NCI-H146 treated with DMSO at 0.1 percent for 48 hours (cell line): ENCODE results near the gene SLC25A44.
"Not testable (repeated sequence)": the region's sequence is repeated elsewhere in the genome, so short reads cannot be mapped to it uniquely, and the experiment has no call there.

Source experiments
- DNase-seq: peaks from one replicate; lab custom pipeline; 2025; ENCODE audit not compliant: unreplicated experiment; lab: John Stamatoyannopoulos, UW

Gene SLC25A44

DNA sequence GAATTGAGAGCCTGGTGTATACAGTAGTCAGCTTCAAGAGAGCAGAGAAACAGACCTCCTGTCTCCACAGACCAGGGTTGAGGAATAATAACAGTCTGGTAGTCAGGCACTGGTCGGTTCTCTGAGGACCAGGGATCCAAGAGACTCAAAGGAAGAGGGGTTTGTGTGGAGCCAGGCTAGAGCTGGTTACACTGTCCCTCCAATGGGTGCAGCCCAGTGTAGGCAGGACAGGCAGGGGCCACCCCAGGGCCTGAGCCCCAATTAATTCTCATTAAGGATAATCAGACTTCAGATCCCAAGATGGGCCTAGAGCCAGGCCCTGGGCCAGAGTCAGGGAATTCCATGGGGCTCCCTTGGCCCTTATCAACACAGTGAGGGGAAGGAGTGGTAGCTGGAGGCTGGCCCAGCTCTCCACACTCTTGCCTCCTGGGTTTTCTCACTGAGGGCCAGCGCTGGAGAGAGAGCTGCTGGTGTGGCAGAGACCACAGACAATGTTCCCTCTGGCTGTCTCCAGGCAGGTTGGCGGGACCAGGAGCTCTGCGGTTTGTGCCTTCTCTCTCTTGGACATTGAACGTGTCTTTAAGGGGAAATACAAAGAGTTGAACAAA is 31.4 kb upstream of the SLC25A44 start:
- no peak for DNase-seq

DNA sequence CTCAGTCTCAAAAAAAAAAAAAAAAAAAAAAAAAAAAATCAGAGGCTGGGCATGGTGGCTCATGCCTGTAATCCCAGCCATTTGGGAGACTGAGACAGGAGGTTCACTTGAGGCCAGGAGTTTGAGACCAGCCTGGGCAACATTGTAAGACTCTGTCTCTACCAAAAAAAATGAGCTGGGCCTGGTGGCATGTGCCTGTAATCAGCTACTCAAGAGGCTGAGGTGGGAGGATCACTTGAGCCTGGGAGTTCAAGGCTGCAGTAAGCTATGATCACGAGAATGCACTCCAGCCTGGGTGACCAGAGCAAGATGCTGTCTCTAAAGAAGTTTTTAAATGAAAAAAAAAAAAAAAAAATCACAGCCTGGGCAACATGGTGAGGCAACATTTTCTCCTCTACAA is 30.2 kb upstream of the SLC25A44 start:
- DNase-seq, result no peak

DNA sequence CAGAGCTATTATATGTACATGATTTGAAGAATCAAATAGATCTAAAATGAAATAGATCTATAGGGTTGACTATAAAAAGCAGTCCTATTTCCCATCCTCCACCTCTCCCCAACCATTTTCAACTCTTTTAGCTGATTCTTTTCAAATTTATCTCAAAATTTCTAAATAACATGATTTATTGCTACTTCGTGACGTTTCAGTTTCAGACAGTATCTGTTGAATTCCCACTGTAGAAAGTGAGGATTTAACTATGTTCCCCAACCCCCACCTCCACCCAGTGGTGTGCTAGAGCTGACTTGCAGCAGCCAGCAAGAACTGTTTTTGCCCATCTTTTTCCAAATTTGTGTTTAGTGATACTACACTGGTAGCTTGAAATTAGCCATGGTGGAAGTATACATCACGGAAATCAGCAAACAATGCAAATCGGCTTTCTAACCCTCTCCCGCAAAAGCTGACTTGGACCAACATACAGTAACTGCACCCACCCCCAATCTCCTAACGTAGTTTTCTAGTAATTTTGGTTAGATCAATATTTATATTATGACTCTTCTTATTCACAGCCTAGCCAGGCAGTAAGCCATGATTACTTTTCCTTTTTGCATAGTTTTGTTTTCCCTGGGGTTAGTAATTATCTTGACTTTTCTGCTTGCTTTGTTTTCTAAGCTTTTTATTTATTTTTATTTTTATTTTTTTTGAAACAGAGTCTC is 29.6 kb upstream of the SLC25A44 start:
- DNase-seq, result no peak

DNA sequence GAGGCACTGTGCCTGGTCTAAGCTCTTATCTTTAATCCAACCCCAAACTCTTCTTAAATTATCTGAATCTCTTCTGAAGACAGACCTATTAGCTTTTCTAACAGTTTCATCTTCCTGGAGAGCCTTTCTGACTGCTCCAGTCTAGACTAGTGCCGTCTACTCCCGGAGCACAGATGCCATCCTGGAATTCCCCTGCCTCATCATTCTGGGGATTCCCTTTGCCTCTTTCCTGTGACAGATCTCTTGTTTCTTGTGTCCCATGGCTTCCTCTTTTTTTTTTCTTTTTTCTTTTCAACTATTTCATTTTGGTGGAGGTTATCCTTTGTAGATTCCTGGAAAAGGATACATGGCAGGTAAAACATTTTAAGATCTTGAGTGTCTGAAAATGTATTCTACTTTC is 28.8 kb upstream of the SLC25A44 start:
- DNase-seq, result no peak

DNA sequence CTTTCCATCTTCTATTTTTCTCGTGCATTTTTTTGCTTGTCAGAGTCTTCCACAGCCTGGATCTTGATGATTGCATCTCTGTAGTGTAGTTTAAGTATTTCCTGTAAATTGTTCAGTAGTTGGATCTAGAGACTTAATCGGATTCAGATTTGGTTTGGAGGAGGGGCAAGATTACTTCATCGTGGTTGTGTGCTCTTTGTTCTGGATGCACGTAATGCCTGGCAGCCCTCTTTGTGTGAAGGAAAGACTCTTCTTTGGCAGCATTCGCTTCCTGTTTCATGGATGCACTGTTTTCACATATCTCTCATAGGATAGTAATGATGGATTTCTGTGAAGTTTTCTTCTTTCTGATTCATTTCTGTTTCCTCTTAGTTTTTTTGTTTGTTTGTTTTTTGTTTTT is 26.4 kb upstream of the SLC25A44 start:
- no peak for DNase-seq

DNA sequence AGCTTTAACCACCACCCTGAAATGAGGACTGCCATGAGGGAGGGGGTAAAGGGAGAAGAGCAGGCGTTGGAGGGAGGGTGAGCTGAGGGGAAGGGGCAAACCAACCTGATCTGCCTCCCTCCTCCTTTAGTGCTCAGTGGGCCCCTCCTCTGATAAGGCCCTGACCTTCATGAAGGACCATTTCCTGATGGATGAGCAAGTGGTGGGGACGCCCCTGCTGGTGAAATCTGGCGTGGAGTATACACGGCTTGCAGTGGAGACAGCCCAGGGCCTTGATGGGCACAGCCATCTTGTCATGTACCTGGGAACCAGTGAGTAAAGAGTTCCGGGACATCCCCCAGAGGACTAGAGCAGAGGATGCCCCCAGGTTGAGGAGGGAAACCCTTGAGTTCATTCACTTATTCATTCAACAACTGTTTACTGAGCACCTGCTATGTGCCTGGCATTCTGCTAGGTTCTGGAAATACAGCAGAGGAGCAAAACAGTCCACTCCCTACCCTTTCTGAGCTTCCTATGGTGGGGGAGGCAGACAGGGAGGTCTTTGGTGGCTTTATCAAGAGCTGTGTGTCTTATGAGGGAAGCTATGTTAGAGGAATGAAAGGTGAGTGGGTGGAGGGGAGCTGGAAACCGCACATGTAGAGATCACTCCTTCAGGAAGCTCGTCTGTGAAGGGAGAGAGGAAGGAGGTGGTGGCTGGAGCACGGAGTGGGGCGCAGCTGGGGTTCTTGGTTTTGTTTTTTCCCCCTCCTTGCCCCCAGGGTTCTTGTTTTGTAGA is 21.0 kb upstream of the SLC25A44 start:
- DNase-seq, result no peak

DNA sequence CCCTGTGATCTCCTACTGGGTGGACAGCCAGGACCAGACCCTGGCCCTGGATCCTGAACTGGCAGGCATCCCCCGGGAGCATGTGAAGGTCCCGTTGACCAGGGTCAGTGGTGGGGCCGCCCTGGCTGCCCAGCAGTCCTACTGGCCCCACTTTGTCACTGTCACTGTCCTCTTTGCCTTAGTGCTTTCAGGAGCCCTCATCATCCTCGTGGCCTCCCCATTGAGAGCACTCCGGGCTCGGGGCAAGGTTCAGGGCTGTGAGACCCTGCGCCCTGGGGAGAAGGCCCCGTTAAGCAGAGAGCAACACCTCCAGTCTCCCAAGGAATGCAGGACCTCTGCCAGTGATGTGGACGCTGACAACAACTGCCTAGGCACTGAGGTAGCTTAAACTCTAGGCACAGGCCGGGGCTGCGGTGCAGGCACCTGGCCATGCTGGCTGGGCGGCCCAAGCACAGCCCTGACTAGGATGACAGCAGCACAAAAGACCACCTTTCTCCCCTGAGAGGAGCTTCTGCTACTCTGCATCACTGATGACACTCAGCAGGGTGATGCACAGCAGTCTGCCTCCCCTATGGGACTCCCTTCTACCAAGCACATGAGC is 17.2 kb upstream of the SLC25A44 start:
- no peak for DNase-seq

DNA sequence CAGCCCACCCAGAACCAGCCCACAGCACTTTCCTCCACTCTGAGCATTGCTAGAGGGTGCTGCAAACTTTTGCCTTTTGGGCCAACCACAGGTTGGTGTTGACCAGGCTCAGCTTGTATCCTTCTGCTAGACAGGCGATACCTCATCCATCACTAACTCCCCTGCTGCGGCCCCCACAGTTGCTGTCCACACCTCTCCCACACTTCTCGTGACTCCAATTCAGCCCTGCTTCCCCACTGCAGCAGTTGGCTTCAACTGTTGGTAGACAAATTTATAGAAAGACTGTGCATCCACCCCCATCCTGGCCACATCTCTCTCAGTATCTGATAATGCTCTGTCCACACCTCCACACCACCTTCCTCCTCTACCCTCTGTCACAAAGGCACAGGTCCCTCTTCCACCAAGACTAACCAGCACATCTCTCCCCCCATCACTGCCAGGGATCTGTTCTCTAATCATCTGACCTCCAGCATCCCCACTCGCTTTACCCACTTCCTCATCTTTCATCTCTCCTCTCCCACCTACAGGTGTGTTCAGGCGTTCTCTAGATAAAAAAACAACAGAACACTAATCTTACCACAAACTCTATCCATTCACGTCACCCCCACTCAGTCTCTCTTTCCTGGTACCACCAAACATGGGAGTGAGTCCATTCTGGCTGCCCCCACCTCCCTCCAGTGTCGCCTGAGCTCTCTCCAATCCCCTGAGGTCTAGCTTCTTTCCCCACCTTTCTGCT is 15.8 kb upstream of the SLC25A44 start:
- no peak for DNase-seq

DNA sequence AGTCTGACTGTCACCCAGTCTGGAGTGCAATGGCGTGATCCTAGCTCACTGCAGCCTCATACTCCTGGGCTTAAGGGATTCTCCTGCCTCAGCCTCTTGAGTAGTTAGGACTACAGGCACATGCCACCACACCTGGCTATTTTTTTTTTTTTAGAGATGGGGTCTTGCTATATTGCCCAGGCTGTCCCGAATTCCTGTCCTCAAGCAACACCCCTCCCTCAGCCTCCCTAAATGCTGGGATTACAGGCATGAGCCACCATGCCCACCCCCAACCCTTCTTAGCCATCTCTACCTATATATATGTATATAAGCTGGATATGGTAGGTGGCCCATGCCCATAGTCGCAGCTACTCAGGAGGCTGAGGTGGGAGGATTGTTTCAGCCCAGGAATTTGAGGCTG is 13.4 kb upstream of the SLC25A44 start:
- no peak for DNase-seq

DNA sequence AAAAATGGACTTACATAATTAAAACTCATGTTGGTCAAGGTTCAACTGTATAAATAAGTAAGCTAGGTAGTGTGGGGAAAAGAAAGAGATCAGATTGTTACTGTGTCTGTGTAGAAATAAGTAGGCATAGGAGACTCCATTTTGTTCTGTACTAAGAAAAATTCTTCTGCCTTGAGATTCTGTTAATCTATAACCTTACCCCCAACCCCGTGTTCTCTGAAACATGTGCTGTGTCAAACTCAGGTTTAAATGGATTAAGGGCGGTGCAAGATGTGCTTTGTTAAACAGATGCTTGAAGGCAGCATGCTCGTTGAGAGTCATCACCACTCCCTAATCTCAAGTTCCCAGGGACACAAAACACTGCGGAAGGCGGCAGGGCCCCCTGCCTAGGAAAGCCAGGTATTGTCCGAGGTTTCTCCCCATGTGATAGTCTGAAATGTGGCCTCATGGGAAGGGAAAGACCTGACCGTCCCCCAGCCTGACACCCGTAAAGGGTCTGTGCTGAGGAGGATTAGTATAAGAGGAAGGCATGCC is 12.4 kb upstream of the SLC25A44 start:
- not testable (repeated sequence) for DNase-seq

DNA sequence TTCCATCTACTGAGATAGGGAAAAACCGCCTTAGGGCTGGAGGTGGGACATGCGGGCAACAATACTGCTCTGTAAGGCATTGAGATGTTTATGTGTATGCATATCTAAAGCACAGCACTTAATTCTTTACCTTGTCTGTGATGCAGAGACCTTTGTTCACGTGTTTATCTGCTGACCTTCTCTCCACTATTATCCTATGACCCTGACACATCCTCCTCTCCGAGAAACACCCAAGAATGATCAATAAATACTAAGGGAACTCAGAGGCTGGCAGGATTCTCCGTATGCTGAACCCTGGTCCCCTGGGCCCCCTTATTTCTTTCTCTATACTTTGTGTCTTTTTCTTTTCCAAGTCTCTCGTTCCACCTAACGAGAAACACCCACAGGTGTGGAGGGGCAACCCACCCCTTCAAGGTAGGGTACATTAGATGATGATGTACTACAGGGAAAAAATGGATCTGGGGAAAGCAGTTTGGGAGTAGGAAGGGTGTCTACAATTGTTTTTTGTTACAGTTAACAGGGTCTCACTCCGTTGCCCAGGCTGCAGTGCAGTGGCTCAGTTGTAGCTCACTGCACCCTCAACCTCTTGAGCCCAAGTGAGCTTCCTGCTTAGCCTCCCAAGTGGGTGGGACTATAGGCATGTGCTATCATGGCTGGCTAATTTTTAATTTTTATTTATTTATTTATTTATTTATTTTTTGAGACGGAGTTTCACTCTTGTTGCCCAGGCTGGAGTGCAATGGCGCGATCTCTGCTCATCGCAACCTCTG is 11.7 kb upstream of the SLC25A44 start:
- not testable (repeated sequence) for DNase-seq

DNA sequence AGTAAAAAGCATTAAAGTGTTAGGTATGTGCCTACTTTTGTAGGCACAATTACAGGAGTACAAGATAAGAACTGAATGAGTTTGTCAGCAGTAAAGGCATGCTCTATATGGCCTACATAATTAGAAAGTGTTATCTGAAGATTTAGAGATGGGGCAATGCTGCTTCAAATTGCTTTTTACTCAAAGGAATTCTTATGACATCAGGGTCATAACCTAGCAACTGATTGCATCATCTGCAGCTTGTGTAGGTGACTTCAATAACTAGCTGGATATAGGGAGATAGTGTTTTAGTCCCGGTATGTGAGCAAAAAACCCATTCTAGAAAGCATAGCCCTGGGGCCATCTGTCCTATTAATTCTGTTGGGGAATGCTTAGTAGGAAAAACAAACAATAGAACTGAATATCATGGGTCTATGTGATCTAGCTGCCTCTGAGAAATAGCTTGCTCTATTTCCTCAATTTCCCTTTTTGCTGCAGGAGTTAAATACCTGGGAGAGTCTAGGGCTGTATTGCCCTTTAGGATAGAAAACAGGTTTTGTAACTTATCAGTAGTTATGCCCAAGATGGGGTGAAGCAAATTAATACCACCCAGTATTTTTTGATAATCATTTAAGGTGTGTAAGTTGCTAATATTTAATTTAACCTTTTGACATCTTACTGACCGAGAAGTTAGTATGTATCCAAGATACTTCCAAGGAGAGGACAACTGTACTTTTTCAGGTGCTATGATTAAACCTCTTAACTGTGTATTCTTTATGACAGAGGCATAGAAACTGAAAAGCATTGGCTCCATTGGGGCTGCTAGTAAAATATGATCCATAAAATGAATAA is 7.3 kb upstream of the SLC25A44 start:
- DNase-seq, result not testable (repeated sequence)

DNA sequence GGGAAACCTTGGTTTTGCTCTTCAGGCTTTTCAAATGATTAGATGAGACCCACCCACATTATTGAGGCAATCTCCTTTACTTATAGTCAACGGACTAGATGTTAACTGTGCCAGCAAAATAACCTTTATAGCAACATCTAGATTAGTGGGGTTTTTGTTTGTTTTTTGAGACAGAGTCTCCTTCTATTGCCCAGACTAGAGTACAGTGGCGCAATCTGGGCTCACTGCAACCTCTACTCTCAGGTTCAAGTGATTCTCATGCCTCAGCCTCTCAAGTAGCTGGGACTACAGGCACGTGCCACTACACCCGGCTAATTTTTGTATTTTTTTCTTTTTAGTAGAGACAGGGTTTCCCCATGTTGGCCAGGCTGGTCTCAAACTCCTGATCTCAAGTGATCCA is 3.6 kb upstream of the SLC25A44 start:
- DNase-seq, result not testable (repeated sequence)

DNA sequence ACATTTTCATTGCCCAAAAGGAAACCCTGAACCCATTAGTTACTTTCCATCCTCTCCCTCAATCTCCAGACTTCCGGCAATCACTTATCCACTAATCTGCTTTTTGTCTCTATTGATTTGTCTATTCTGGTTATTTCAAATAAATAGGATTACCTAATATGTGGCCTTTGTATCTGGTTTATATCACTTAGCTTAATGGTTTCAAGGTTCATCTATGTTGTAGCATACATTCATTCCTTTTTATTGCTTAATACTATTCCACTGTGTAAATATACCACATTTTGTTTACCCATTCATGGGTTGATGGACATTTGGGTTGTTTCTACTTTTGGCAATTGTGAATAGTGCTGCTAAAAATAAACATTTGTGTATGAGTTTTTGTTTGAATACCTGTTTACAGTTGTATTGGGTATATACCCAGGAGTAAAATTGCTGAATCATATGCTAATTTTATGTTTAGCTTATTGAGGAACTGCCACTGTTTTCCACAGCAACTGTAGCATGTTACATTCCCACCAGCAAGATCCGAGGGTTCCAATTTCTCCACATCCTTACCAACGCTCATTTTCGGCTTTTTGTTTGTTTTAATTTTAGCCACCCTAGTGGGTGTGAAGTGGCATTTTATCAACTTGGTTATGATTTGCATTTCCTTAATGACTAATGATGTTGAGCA is 2.5 kb upstream of the SLC25A44 start:
- no peak for DNase-seq

DNA sequence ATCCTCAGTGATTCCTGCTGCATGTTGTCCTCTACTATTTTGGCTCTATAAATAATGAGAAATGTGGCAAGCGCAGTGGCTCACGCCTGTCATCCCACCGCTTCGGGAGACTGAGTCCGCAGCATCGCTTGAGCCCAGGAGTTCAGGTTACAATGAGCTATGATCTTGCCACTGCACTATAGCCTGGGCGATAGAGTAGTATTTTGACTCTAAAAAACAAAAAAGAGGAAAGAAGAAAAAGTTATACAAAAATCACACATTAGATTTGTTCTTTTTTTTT is 756 bp upstream of the SLC25A44 start:
- DNase-seq, result no peak

DNA sequence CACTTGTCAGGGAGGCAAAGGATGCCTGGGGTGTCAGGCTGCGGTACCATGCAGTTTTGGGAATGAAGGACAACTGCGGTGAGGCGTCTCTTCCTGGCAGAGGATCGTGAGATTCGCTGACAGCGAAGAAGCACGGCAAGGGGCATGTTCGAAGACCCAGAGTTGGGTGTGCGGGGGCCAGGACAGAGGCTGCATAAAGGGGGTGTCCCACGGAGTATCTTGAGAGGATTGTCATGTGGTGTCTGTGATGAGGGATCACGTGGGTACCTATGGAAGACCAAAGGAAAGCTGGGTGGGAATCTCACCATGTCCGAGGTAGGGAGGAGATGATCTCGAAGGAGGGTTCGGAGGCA is 372 bp downstream of the SLC25A44 start:
- DNase-seq, result peak; percentile 3

DNA sequence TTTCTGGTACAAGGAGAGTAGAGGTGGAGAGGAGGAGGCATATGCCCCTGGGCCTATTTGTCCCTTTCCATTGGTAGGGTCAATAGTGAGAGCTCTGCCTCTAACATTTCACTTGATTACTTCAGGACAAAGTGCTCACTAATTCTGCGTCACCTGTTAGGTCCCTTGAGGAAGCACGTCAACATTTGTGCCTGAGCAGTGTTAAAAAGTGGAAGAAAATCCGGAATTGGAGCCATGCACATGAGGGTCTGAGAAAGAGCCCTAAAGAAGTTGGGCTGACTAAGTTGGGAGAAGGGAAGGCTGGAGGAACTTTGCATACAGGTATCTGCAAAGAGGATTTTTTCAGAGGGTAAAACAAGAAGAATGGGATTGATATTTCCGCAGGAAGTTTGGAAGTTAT is 1.9 kb downstream of the SLC25A44 start:
- DNase-seq, result no peak

DNA sequence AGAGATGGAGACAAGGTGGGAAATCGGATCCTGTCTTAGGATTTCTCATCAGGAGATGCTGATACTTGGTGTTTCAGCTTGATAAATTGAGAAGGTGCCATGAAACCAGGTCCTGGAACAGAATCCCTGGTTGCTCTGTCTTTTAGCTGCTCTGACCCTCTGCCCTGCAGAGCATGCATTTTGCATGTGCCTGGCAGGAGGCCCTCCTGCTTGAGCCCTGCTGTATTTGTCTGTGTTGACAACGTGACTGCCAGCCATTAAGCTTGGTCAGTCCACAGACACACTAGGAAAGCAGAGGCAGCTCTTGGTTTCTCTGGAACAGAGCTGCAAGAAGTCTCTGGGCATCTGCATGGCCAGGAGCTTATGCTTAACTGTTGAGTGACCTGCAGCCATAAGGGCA is 2.5 kb downstream of the SLC25A44 start:
- DNase-seq, result no peak

DNA sequence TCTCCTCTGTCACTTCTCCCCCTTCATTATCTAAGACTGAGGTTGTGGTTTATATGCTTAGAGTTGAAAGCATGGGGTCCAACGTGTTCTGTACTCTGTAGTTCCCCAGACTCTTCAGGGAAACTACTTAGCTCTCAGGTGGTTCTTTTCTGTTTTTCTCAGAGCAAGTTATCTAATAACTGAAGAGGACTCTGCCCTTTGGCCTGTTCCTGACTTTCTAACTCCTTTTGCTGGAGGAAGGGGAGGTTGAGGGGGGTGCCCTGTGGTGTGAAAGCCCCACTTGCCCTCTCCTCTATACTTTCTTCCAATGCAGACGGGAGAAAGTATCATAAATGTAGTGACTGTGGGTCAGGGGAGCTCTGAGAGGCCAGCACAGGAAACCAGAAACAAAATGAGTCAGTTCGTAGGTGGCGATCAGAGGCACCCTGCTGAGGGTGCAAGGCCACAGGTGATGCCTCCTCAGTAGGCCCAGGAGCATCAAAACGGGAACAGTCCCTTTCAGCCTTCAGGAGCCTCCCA is 5.0 kb downstream of the SLC25A44 start:
- DNase-seq, result no peak
